ENCODE measurements around the gene OTUD1. TPM values are rescaled to one million over a fixed set of nuclear protein-coding genes. Genes with fewer than 3 reads are reported as not detected.

OTUD1 gene
- total and polyA plus RNA-seq, 2 donors (not counting 1 experiment from before 2014, with no cell fraction given), result 3.7 to 6.8 TPM

GRCh38 chr10:23445591-23445990 lies 6.7 kb downstream of the OTUD1 start:
- no peak overlapping the region for H2AFZ ChIP-seq (ENCODE audit: low read length)
- no peaks in the 10 kb centered on the region for H3K36me3 ChIP-seq (ENCODE audit: control insufficient read depth, insufficient read depth, low read length)
- H3K79me2 ChIP-seq (ENCODE audit: control insufficient read depth, insufficient read depth, low read length), result peaks cover 6% of the 10 kb centered on the region
- TF ChIP-seq CTCF (conservative IDR thresholded peaks at IDR 0.05 in 1 of 2, IDR thresholded peaks at IDR 0.05 in 1 of 2; ENCODE audit: low read depth in 1 of 2, low read length in 2 of 2), result no peak
- TF ChIP-seq EZH2 (IDR thresholded peaks at IDR 0.05; ENCODE audit: low read length, missing control alignments), result no peak
- DNase-seq (ENCODE audit: low read depth in 2 of 2), result no peak
- no peak overlapping the region for H3K27ac ChIP-seq (ENCODE audit: insufficient read depth, low read length)
- no peaks in the 10 kb centered on the region for H3K9me3 ChIP-seq (ENCODE audit: control insufficient read depth, insufficient read depth, low read depth, low read length)
- no peak overlapping the region for H3K9ac ChIP-seq (ENCODE audit: insufficient read depth, low read length)
- H3K27me3 ChIP-seq (ENCODE audit: control insufficient read depth, insufficient read depth, low read length), result no peaks in the 10 kb centered on the region
- peaks cover 5% of the 10 kb centered on the region for H3K4me1 ChIP-seq (ENCODE audit: control insufficient read depth, extremely low read depth, insufficient read depth, low read length)
- H3K4me2 ChIP-seq (ENCODE audit: extremely low read depth, insufficient read depth, low read length), result no peak overlapping the region
- no peaks in the 10 kb centered on the region for H4K20me1 ChIP-seq (ENCODE audit: control insufficient read depth, extremely low read depth, insufficient read depth, low read length)
- no peak overlapping the region for H3K4me3 ChIP-seq (replicated peaks in 1 of 4; ENCODE audit: control extremely low read depth in 1 of 4, insufficient read depth in 1 of 4, low read depth in 3 of 4, low read length in 4 of 4)

GRCh38 chr10:23448323-23448722 lies 9.4 kb downstream of the OTUD1 start:
- DNase-seq (ENCODE audit: low read depth in 2 of 2), result no peak
- H3K9me3 ChIP-seq (ENCODE audit: control insufficient read depth, insufficient read depth, low read depth, low read length), result no peaks in the 10 kb centered on the region
- H3K4me2 ChIP-seq (ENCODE audit: extremely low read depth, insufficient read depth, low read length), result no peak overlapping the region
- H3K36me3 ChIP-seq (ENCODE audit: control insufficient read depth, insufficient read depth, low read length), result no peaks in the 10 kb centered on the region
- H4K20me1 ChIP-seq (ENCODE audit: control insufficient read depth, extremely low read depth, insufficient read depth, low read length), result no peaks in the 10 kb centered on the region
- H2AFZ ChIP-seq (ENCODE audit: low read length), result no peak overlapping the region
- no peak overlapping the region for H3K9ac ChIP-seq (ENCODE audit: insufficient read depth, low read length)
- H3K4me1 ChIP-seq (ENCODE audit: control insufficient read depth, extremely low read depth, insufficient read depth, low read length), result no peaks in the 10 kb centered on the region
- H3K27ac ChIP-seq (ENCODE audit: insufficient read depth, low read length), result no peak overlapping the region
- H3K27me3 ChIP-seq (ENCODE audit: control insufficient read depth, insufficient read depth, low read length), result no peaks in the 10 kb centered on the region
- H3K4me3 ChIP-seq (replicated peaks in 1 of 4; ENCODE audit: control extremely low read depth in 1 of 4, insufficient read depth in 1 of 4, low read depth in 3 of 4, low read length in 4 of 4), result no peak overlapping the region
- no peak for TF ChIP-seq CTCF (conservative IDR thresholded peaks at IDR 0.05 in 1 of 2, IDR thresholded peaks at IDR 0.05 in 1 of 2; ENCODE audit: low read depth in 1 of 2, low read length in 2 of 2)
- TF ChIP-seq EZH2 (IDR thresholded peaks at IDR 0.05; ENCODE audit: low read length, missing control alignments), result no peak
- H3K79me2 ChIP-seq (ENCODE audit: control insufficient read depth, insufficient read depth, low read length), result no peaks in the 10 kb centered on the region

GRCh38 chr10:23448802-23449570 lies 10.1 kb downstream of the OTUD1 start:
- H3K36me3 ChIP-seq (ENCODE audit: control insufficient read depth, insufficient read depth, low read length), result no peaks in the 10 kb centered on the region
- H4K20me1 ChIP-seq (ENCODE audit: control insufficient read depth, extremely low read depth, insufficient read depth, low read length), result no peaks in the 10 kb centered on the region
- H3K4me2 ChIP-seq (ENCODE audit: extremely low read depth, insufficient read depth, low read length), result no peak overlapping the region
- no peaks in the 10 kb centered on the region for H3K27me3 ChIP-seq (ENCODE audit: control insufficient read depth, insufficient read depth, low read length)
- no peaks in the 10 kb centered on the region for H3K79me2 ChIP-seq (ENCODE audit: control insufficient read depth, insufficient read depth, low read length)
- no peaks in the 10 kb centered on the region for H3K4me1 ChIP-seq (ENCODE audit: control insufficient read depth, extremely low read depth, insufficient read depth, low read length)
- DNase-seq (ENCODE audit: low read depth in 2 of 2), result peak in 1 of 2 donors; percentile 34
- no peak overlapping the region for H3K27ac ChIP-seq (ENCODE audit: insufficient read depth, low read length)
- H3K9ac ChIP-seq (ENCODE audit: insufficient read depth, low read length), result no peak overlapping the region
- TF ChIP-seq EZH2 (IDR thresholded peaks at IDR 0.05; ENCODE audit: low read length, missing control alignments) (no peak), CTCF (conservative IDR thresholded peaks at IDR 0.05 in 1 of 2, IDR thresholded peaks at IDR 0.05 in 1 of 2; ENCODE audit: low read depth in 1 of 2, low read length in 2 of 2) (no peak)
- H3K4me3 ChIP-seq (replicated peaks in 1 of 4; ENCODE audit: control extremely low read depth in 1 of 4, insufficient read depth in 1 of 4, low read depth in 3 of 4, low read length in 4 of 4), result no peak overlapping the region
- no peaks in the 10 kb centered on the region for H3K9me3 ChIP-seq (ENCODE audit: control insufficient read depth, insufficient read depth, low read depth, low read length)
- no peak overlapping the region for H2AFZ ChIP-seq (ENCODE audit: low read length)

Data from fibroblast of lung (primary cell).